Heart left ventricle (tissue), 13 donors: ENCODE measurements around the gene MON2.

Experiments used
- CTCF ChIP-seq, 12 donors: fragments of 200-600 bp; sonication (generic) in 4 of 12; IDR thresholded peaks; one replicate each; pipeline versions ENCODE4 v1.5.0 to v1.8.0; 2018 to 2022; ENCODE audit warnings: antibody characterized with exemption in 12 of 12, mild to moderate bottlenecking in 5 of 12
- POLR2A ChIP-seq, 2 donors: fragments of 450-650 bp; IDR thresholded peaks; one replicate each; pipeline ENCODE4 v1.6.1; 2017; ENCODE audit warnings: antibody characterized with exemption in 2 of 2, mild to moderate bottlenecking in 2 of 2, moderate library complexity in 2 of 2
- donor health status: ischemic (EF 13 %, LVEDD 7.1; RV severe dilation, severe dysfunction).
- donor health status: DM: no; HTN: yes; CAD: no.
- donor health status: DM: no; HTN: no; CAD: no.
- donor health status: ischemic (EF 25% LVEDD 6.9; RV normal size, moderate dysfunction).
- donor health status: ischemic (EF 25% LVEDD 5.7; RV mildly dilated, moderate dysfunction).
- donor health status: ischemic (EF 35%, LVEDD 5.7; RV mildly dilated, moderate dysfunction).
- donor health status: nonischemic (EF 11% LVEDD 7.7; RV severe dilation, severe dysfunction).
- donor health status: DM: yes; HTN: yes; CAD: no.
- donor health status: PGD.
- donor health status: ischemic (EF 29% LVEDD 5.4; RV normal size, mild dysfunction).
- donor health status: nonischemic (EF 23%, LVEDD 6.1; RV moderate dilation, normal function).

GRCh38 chr12:62533087-62533754 lies 66.6 kb downstream of the MON2 start:
- no peak for TF ChIP-seq CTCF (IDR thresholded peaks at IDR 0.05)
- TF ChIP-seq POLR2A (IDR thresholded peaks at IDR 0.05): no peak
